Epithelial cell of proximal tubule (primary cell): ENCODE measurements around the gene COX5A. TPM values are rescaled to one million over a fixed set of nuclear protein-coding genes. Genes with fewer than 3 reads are reported as not detected.
"Not testable (repeated sequence)": the region's sequence is repeated elsewhere in the genome, so short reads cannot be mapped to it uniquely, and the experiment has no call there.

Experiments
- DNase-seq: peaks from one replicate; pipeline ENCODE4 v3.0.0-alpha.2; 2011; ENCODE audit warnings: low read depth
- H3K4me3 ChIP-seq: 2 replicates; pipeline ENCODE4 v1.5.1; 2011; ENCODE audit warnings: low read depth, mild to moderate bottlenecking, low read length
- total RNA-seq: library from RNA; depleted of rRNA; stranded (reverse); fragments of >200 nt; gene quantifications from 2 replicates; pipeline ENCODE4 v1.2.3, GENCODE V29; 2015
- TF ChIP-seq, protein P1 (sequence below): conservative IDR thresholded peaks from 2 replicates; pipeline ENCODE4 v1.5.1; 2012; ENCODE audit warnings: low read depth, mild to moderate bottlenecking, low read length

The COX5A gene
- total RNA-seq, 1 donor from 2014 or later: 123 TPM

DNA sequence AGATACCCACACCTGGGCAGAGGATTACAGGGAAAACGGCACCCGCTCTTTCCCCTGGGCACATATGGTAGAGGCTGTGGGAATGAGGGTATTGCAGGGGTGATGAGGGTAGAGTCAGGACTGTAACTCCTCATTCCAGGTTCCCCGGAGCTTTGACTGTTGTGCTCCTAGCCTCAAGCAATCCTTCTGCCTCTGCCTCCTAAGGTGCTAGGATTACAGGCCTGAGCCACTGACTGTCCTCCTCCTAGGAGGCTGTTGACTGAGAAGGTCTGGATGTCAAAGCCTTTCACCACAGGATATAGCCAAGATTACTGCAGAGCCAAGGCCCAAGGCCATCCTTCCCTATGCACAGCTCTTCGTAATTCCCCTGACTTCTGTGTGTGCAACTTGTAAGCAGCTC, 49.2 kb downstream of the COX5A start:
- DNase-seq: no peak
- TF ChIP-seq, protein P1, sequence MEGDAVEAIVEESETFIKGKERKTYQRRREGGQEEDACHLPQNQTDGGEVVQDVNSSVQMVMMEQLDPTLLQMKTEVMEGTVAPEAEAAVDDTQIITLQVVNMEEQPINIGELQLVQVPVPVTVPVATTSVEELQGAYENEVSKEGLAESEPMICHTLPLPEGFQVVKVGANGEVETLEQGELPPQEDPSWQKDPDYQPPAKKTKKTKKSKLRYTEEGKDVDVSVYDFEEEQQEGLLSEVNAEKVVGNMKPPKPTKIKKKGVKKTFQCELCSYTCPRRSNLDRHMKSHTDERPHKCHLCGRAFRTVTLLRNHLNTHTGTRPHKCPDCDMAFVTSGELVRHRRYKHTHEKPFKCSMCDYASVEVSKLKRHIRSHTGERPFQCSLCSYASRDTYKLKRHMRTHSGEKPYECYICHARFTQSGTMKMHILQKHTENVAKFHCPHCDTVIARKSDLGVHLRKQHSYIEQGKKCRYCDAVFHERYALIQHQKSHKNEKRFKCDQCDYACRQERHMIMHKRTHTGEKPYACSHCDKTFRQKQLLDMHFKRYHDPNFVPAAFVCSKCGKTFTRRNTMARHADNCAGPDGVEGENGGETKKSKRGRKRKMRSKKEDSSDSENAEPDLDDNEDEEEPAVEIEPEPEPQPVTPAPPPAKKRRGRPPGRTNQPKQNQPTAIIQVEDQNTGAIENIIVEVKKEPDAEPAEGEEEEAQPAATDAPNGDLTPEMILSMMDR: no peak
- H3K4me3 ChIP-seq: no peak overlapping the region

- not testable (repeated sequence) for H3K4me3 ChIP-seq, DNase-seq
Measured at GRCh38 chr15:74887537-74888193, 50.2 kb downstream of the COX5A start.

DNA sequence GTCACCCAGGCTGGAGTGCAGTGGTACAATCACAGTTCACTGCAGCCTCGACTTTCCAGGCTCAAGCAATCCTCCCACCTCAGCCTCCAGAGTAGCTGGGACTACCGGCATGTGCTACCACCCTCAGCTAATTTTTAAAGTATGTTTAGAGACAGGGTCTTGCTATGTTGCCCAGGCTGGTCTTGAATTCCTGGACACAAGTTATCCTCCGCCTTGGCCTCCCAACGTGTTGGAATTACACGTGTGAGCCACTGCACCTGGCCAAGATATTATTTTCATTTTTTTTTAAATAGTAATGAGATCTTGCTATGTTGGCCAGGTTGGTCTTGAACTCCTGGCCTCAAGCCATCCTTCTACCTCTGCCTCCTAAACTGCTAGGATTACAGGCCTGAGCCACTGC, 52.4 kb downstream of the COX5A start:
- TF ChIP-seq, protein P1: no peak
- no peak overlapping the region for H3K4me3 ChIP-seq
- no peak for DNase-seq

DNA sequence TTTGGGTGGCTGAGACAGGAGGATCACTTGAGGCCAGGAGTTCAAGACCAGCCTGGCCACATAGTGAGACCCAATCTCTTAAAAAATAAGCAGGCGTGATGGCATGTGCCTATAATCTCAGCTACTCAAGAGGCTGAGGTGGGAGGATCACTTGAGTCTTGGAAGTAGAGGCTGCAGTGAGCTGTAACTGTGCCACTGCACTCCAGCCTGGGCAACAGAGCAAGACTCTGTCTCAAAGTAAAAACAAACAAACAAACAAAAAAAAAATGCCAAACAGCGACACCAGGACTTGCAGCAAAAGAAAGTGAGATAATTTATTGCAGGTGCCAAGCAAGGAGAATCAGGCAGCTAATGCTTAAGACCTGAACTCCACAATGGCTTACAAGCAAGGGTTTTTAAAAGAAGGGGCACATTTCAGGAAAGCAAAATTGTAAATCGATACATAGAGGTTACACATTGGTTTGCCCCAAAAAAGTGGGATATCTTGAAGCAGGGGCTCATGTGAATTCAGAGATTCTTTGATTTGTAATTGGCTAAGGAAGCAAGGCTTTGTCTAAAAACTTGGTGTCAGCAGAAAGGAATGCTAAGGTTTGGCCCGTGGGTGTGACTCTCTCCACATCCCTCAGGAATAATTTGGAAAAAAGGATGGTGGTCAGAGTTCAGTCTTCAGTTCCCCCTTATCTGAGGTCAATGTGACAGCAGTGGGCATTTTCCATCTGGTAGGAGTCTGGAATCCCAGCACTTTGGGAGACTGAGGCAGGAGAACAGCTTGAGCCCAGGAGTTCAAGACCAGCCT, 53.2 kb downstream of the COX5A start:
- no peak for DNase-seq
- TF ChIP-seq, protein P1: no peak

GRCh38 chr15:74882528-74882927, 55.3 kb downstream of the COX5A start:
- DNase-seq: no peak
- H3K4me3 ChIP-seq: no peak overlapping the region
- TF ChIP-seq, protein P1: no peak

More for the DNA sequence above, 53.2 kb downstream of the COX5A start:
- no peak overlapping the region for H3K4me3 ChIP-seq

DNA sequence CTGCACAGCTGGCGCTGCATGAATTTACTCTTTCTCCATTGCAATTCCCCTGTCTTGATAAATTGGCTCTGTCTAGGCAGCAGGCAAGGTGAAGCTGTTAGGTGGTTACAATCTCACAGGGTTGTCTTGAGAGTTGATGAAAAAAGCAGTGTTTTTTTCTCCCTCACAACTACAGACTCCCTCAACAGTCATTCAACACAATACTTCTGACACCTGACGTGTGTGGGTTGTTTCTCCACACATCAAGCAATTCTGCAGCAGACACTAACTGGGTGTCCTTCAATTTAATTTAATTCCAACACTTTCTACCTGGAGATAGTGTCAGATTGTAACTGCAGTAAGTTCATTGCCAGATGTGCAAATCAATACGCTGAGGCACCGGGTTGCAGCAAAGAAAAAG, 59.6 kb downstream of the COX5A start:
- TF ChIP-seq, protein P1: no peak
- H3K4me3 ChIP-seq: no peak overlapping the region
- no peak for DNase-seq

- peak overlapping the region; percentile 94 for H3K4me3 ChIP-seq
- DNase-seq: no peak
- TF ChIP-seq, protein P1: no peak
Measured at GRCh38 chr15:74873756-74874424, 64.0 kb downstream of the COX5A start.
